Smooth muscle cell (in vitro differentiated cells): Measurements from ENCODE around the gene VWCE. TPM values are rescaled to one million over a fixed set of nuclear protein-coding genes. Genes with fewer than 3 reads are reported as not detected.

Experiments
- DNase-seq: peaks from one replicate; lab custom pipeline; 2025; ENCODE audit not compliant: unreplicated experiment; lab: John Stamatoyannopoulos, UW
- H2AFZ ChIP-seq: fragments of 200-600 bp; sonication (generic); 2 replicates; pipeline ENCODE4 v1.6.0; 2016; ENCODE audit warnings: antibody characterized with exemption, low read depth, mild to moderate bottlenecking
- H3F3A ChIP-seq: fragments of 200-600 bp; sonication (generic); 2 replicates; pipeline ENCODE4 v1.6.0; 2017; ENCODE audit warnings: antibody characterized with exemption, low read depth
- H3K27ac ChIP-seq: fragments of 200-600 bp; sonication (generic); 2 replicates; pipeline ENCODE4 v1.5.1; 2016; ENCODE audit warnings: low read depth, mild to moderate bottlenecking
- H3K27me3 ChIP-seq: fragments of 200-600 bp; sonication (generic); 2 replicates; pipeline ENCODE4 v1.6.1; 2016; ENCODE audit warnings: low read depth, mild to moderate bottlenecking
- H3K36me3 ChIP-seq: fragments of 200-600 bp; sonication (generic); 2 replicates; pipeline ENCODE4 v1.5.1; 2016; ENCODE audit warnings: low read depth
- H3K4me1 ChIP-seq: fragments of 200-600 bp; sonication (generic); 2 replicates; pipeline ENCODE4 v1.5.1; 2016; ENCODE audit warnings: low read depth
- H3K4me2 ChIP-seq: fragments of 200-600 bp; sonication (generic); 2 replicates; pipeline ENCODE4 v1.6.0; 2016; ENCODE audit warnings: mild to moderate bottlenecking
- H3K4me3 ChIP-seq: fragments of 200-600 bp; sonication (generic); 2 replicates; pipeline ENCODE4 v1.5.1; 2016; ENCODE audit warnings: mild to moderate bottlenecking
- H3K79me2 ChIP-seq: fragments of 200-600 bp; sonication (generic); 2 replicates; pipeline ENCODE4 v1.6.0; 2016; ENCODE audit warnings: low read depth, mild to moderate bottlenecking
- H3K9ac ChIP-seq: fragments of 200-600 bp; sonication (generic); 2 replicates; pipeline ENCODE4 v1.6.0; 2016; ENCODE audit warnings: low read depth
- H3K9me3 ChIP-seq: fragments of 200-600 bp; sonication (generic); replicated peaks from 2 replicates; pipeline ENCODE4 v1.5.1; 2016; ENCODE audit warnings: low read depth
- H4K20me1 ChIP-seq: fragments of 200-600 bp; sonication (generic); 2 replicates; pipeline ENCODE4 v1.6.0; 2016; ENCODE audit warnings: low read depth
- CTCF ChIP-seq: fragments of 200-600 bp; sonication (generic); IDR thresholded peaks from 2 replicates; pipeline ENCODE4 v1.5.1; 2017; ENCODE audit warnings: borderline replicate concordance, mild to moderate bottlenecking, antibody characterized with exemption; ENCODE audit not compliant: insufficient read depth, poor library complexity, severe bottlenecking
- WGBS: methylation state at CpG from one replicate; pipeline ENCODE4 v1.1.7; 2016; ENCODE audit warnings: low lambda C conversion rate; 5-methylcytosine and 5-hydroxymethylcytosine counted together
- polyA plus RNA-seq: library from polyadenylated mRNA; unstranded; fragments of >200 nt; fragmentation: Nextera tagmentation; extraction: Ambion mirVana; gene quantifications from 2 replicates; pipeline ENCODE4 v1.2.1, GENCODE V29; 2016
- total RNA-seq: library from RNA; depleted of rRNA; stranded (reverse); fragments of >200 nt; gene quantifications from 2 replicates; pipeline ENCODE4 v1.2.3, GENCODE V29; 2014

Gene VWCE
- total and polyA plus RNA-seq, 2 experiments from 2014 or later: 1.5 to 2.4 TPM

- H3F3A ChIP-seq: no peaks in the 10 kb centered on the region
- H2AFZ ChIP-seq: no peak overlapping the region
- no peak overlapping the region for H3K4me2 ChIP-seq
- H3K79me2 ChIP-seq: no peaks in the 10 kb centered on the region
- no peak for TF ChIP-seq CTCF
- H3K27me3 ChIP-seq: no peaks in the 10 kb centered on the region
- no peak overlapping the region for H3K27ac ChIP-seq
- no peak overlapping the region for H3K4me3 ChIP-seq
- no peaks in the 10 kb centered on the region for H3K9me3 ChIP-seq
- H4K20me1 ChIP-seq: no peaks in the 10 kb centered on the region
- H3K4me1 ChIP-seq: no peaks in the 10 kb centered on the region
- no peak for DNase-seq
- H3K36me3 ChIP-seq: no peaks in the 10 kb centered on the region
- WGBS: 92% methylated on average over 16 of the region's 16 CpGs
- no peak overlapping the region for H3K9ac ChIP-seq
Observed at GRCh38 chr11:61273178-61274078, 21.7 kb downstream of the VWCE start.

- no peak overlapping the region for H3K9ac ChIP-seq
- no peak overlapping the region for H3K4me2 ChIP-seq
- H3K27ac ChIP-seq: no peak overlapping the region
- H3K4me3 ChIP-seq: no peak overlapping the region
- no peaks in the 10 kb centered on the region for H3K27me3 ChIP-seq
- no peaks in the 10 kb centered on the region for H3K4me1 ChIP-seq
- no peaks in the 10 kb centered on the region for H3K79me2 ChIP-seq
- no peak overlapping the region for H2AFZ ChIP-seq
- no peaks in the 10 kb centered on the region for H3K9me3 ChIP-seq
- no peaks in the 10 kb centered on the region for H3F3A ChIP-seq
- no peaks in the 10 kb centered on the region for H3K36me3 ChIP-seq
- no peak for DNase-seq
- 95% methylated on average over 3 of the region's 3 CpGs for WGBS
- no peaks in the 10 kb centered on the region for H4K20me1 ChIP-seq
- no peak for TF ChIP-seq CTCF
Observed at GRCh38 chr11:61272731-61273130, 22.4 kb downstream of the VWCE start.

- Histone ChIP-seq H3K4me3 (no peak overlapping the region), H3K27ac (no peak overlapping the region), H4K20me1 (no peaks in the 10 kb centered on the region), H3K9ac (no peak overlapping the region), H3K4me1 (no peaks in the 10 kb centered on the region), H3K27me3 (no peaks in the 10 kb centered on the region), H2AFZ (no peak overlapping the region), H3K4me2 (no peak overlapping the region), H3K36me3 (no peaks in the 10 kb centered on the region), H3K9me3 (no peaks in the 10 kb centered on the region), H3K79me2 (no peaks in the 10 kb centered on the region), H3F3A (no peaks in the 10 kb centered on the region)
- DNase-seq: no peak
- 93% methylated on average over 7 of the region's 7 CpGs for WGBS
- TF ChIP-seq CTCF: no peak
Observed at GRCh38 chr11:61270354-61271076, 24.6 kb downstream of the VWCE start.
